ENCODE data around the gene ZFP1.

ZFP1 gene

GRCh38 chr16:75216576-75216975, 68.3 kb downstream of the ZFP1 start:
- no peak for DNase-seq (ENCODE audit: low read depth)
- H3K4me3 ChIP-seq (ENCODE audit: low read length), result no peak overlapping the region
- no peak for TF ChIP-seq CTCF (conservative IDR thresholded peaks at IDR 0.05; ENCODE audit: low read length)

- no peak for TF ChIP-seq CTCF (conservative IDR thresholded peaks at IDR 0.05; ENCODE audit: low read length)
- no peak for DNase-seq (ENCODE audit: low read depth)
- no peak overlapping the region for H3K4me3 ChIP-seq (ENCODE audit: low read length)
Observed at GRCh38 chr16:75217389-75217851, 69.1 kb downstream of the ZFP1 start.

- no peak for DNase-seq (ENCODE audit: low read depth)
- no peak within 1 kb of the TSS for H3K4me3 ChIP-seq (ENCODE audit: low read length)
- no peak for TF ChIP-seq CTCF (conservative IDR thresholded peaks at IDR 0.05; ENCODE audit: low read length)
Observed at GRCh38 chr16:75218256-75219076, 70.1 kb downstream of the ZFP1 start, which contains the start of gene CTRB1. CTRB1 (plus strand) TSS chr16:75218988; CDS start chr16:75219008, 20 bp downstream.

GRCh38 chr16:75219088-75219487, 70.8 kb downstream of the ZFP1 start:
- DNase-seq (ENCODE audit: low read depth), result no peak
- no peak overlapping the region for H3K4me3 ChIP-seq (ENCODE audit: low read length)
- TF ChIP-seq CTCF (conservative IDR thresholded peaks at IDR 0.05; ENCODE audit: low read length), result no peak

GRCh38 chr16:75219838-75220237, 71.5 kb downstream of the ZFP1 start:
- H3K4me3 ChIP-seq (ENCODE audit: low read length), result no peak overlapping the region
- no peak for DNase-seq (ENCODE audit: low read depth)
- TF ChIP-seq CTCF (conservative IDR thresholded peaks at IDR 0.05; ENCODE audit: low read length), result no peak
